HG03565 (cell line): ENCODE measurements around the gene TFPT.
A peak's percentile ranks its signal among the peaks of the same experiment; 100 is the strongest.

Source experiments
- ATAC-seq: cut with Tn5 transposase; IDR thresholded peaks from one replicate; pipeline ENCODE4 v1.9.1; 2021; ENCODE audit warnings: mild to moderate bottlenecking, moderate library complexity; ENCODE audit not compliant: unreplicated experiment

TFPT gene, protein sequence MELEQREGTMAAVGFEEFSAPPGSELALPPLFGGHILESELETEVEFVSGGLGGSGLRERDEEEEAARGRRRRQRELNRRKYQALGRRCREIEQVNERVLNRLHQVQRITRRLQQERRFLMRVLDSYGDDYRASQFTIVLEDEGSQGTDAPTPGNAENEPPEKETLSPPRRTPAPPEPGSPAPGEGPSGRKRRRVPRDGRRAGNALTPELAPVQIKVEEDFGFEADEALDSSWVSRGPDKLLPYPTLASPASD

DNA sequence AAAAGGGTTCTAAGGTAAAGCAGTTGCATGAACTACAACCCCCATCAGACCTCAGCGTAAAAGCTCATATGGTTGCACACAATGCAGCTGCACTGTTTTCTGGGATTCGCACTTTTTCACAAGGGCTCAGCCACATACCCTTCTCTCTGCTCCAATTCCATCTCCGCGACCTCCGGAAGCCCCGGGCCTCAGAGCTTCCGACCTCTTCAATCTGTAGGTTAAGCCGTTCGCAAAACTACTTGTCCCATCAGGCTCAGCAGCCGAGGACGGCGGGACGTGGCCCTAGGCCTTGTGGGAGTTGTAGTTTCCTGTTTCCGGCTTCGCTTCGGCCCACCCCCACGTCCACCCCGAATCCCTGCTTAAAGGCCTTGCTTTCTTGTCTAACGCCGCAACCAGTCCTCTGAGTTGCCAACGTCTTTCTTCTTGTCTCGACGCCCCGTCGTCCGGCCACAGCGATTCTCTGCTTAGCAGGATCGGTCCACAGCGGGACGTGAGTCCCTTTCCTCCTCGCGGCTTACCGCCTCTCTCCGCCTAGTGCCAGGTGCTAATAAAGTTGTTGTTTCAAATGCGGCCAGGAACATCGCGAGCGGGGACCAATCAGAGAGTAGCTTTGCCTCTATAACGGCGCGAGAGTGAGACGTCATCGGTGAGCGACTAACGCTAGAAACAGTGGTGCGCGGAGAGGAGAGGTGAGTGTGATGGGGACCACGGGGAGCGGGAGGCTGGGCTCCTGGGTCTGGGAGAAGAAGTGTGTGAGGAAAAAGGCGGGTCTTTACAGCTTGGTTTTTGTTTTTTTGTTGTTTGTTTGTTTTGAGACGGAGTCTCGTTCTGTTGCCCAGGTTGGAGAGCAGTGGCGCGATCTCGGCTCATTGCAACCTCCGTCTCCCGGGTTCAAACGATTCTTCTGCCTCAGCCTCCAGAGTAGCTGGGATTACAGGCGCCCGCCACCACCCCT, at the start of gene TFPT, which contains the start of gene PRPF31:
Gene TFPT (minus strand): TSS at position 549 of the 955 bp plus-strand sequence. CDS start 388 bp downstream, at position 161.
Gene PRPF31 (plus strand): TSS at position 646 of the 955 bp plus-strand sequence. CDS start 2,525 bp downstream, outside the sequence.
- peak; percentile 76 for ATAC-seq

DNA sequence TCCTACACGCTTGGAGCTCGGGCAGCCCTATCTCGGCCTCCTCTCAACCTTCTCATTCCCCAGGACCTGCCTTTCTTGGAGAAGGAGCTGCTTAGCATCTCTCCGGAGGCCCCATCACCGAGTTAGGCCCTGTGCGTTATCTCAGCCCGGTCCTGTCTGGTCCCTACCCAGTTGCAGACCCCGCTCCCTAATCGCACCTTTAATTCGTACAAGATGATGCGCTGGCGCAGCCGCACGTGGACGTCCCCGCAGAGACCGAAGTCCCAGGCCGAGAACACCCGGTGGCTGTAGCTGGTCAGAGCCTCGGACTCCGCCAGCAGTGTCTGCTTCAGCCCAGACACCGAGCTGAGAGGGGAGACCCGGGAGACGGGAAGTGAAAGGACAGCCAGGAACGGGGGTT, 49.8 kb upstream of the TFPT start:
- ATAC-seq = no peak

DNA sequence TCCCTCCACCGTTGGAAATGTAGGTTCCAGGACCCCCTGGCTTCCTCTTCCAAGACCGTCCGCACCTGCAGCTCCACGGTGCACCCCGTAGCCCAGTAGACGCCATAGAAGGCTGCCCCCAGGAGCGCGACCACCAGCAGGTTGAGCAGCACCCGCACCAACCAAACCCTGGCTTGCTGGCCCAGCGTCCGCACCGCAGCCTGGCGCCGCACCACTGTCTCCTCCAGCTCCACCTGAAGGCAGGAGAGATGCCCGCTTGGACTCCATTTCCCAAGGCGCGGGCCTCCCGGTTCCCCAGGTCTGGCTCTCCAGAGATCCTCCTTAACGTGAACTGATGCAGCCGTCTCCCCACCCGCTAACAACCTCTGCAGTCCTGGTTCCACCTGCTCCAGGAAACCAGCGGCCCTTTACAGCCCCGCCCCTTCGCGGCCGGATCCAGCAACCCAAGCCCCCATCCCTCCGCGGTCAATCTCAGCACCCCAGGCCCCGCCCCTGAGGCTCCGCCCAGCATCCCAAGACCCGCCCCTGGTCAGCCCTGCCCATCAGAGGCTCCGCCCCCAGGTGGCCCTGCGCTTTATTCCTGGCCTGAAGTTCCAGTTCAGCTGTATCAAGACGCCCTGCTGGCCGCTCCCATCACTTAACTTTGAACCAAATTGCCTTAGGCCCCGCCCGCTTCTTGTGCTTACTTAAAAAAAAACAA, 49.1 kb upstream of the TFPT start:
- no peak for ATAC-seq

DNA sequence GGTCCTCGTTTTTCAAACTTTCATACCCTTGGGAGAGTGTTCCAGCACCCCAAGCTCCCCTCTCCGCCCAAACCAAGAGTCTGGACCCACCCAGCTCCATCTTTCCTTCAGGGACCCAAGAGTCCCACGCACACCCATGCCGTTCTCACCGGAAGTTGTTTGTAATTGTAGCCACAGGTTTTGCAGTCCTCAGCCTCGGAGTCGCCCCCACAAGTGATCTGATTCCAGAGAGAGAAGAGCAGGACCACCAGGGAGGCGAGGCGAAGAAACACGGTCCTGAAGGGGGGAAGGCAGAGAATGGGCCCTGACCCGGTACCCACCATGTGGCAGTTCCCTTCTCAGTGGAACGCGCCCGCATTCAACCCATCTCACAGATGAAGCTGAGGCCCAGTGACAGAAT, 47.4 kb upstream of the TFPT start:
- no peak for ATAC-seq

DNA sequence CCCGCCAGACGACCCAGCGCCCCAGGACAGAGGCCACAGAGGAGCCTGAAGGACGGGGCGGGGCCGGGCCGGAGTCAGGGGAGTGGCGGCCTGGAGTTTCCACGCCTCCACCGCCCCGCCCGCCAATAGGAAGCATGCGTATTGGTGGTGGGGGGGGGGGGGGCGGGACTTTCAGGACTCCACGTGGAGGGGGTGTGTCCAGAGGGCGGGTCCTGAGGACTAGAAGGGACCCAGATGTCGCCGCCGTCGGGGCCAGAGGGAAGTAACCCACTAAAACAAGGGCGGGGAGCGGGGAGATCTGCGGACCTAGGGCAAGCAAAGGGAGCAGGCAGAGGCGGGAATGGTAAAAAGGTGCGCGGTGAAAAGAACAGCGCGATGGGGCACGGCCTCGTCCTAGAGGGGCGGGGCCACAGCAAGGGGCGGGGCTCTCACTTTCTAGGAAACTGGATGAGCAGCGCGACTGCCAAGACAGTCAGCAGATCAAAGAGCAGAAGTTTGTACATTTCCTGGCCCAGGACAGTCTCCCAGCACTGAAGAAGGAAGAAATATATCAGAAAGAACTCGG, 46.9 kb upstream of the TFPT start:
- ATAC-seq = no peak

DNA sequence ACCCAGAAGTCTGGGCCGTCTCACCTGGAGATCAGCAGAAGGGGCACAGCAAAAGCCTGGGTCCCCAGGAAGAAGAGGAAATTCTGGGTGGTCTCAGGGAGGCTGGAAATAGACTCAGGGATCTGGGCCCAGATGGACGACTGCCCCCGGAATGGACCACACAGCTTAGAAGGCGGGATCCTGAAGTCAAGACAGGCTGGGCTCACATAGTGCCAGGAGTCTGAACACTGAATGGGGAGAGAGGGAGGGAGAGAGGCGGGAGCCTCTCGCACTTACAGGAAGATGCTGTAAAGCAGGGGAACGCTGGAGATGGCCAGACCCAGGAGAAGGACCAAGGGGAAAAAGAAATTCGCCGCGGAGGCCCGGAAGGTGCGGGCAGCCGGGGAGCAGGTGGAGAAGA, 45.4 kb upstream of the TFPT start:
- ATAC-seq = no peak

DNA sequence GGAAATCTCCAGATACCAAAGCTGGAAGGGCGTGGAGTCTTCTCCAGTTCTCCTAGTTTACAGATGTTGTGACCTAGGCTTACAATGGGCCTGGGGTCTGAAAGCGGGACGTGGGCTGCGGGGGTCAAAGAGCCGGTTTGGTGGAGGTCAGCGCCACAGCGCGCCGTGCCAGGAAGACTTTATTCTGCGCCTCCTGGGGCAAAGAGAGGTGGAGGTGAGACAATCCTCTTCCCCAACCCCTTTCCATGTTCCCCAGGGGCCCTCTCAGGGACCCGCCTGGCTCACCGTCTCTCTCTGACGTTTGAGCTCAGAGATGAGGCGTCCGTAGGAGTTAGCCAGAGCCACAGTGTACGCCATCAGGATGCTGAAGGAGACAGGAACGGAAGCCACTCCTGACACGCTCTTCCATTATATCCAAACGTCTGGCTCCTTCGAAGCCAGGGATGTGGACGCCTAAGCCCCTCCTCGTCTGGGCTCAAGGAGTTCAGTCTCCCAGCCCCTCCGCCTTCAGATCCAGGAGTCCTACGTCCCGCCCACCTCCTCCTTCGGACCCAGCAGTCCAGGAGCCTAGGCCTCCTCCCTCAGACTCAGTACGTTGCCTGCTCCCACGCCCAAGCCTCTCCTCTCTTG, 44.8 kb upstream of the TFPT start:
- no peak for ATAC-seq

DNA sequence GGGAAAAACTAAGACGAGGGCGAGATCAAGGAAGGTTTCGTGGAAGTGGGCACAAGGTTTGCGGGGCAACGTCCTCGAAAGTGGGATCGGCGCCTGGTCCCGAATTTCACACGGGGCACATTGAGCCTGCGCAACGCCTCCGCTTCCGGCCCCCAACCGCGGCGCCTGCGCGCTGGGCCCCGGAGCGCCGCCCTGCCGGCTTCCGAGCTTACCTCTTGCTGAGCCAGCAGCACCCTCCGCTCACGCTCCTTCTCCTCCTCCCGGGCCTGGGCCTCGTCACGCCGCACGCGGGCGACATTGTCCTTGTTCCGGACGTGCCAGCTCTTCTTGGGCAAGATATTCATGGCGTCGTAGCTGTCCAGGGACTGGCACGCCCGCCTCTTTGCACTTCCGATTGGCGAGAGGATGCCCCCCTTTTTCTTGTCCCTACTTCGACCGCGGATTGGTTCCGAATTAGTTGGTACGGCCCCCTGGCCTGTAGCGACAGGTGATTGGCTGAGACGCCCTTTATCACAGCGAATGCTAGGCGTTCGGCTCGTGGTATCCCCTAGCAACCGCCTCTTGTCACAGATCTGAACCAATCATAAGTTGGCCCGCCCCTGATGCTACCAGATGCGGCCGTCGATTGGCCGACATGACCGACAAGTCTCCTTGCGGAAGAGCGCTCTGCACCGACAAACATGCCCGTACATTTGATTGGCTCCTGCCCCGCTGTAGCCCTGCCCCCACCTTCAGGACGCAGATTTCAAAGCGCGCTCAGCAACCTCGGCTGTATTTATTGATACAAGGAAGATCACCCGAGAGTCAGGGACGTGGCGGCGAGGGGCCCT, 44.1 kb upstream of the TFPT start, which contains the start of gene LENG1:
Gene LENG1 (minus strand): TSS at position 370 of the 830 bp plus-strand sequence. CDS start 26 bp downstream, at position 344.
- peak; percentile 86 for ATAC-seq

DNA sequence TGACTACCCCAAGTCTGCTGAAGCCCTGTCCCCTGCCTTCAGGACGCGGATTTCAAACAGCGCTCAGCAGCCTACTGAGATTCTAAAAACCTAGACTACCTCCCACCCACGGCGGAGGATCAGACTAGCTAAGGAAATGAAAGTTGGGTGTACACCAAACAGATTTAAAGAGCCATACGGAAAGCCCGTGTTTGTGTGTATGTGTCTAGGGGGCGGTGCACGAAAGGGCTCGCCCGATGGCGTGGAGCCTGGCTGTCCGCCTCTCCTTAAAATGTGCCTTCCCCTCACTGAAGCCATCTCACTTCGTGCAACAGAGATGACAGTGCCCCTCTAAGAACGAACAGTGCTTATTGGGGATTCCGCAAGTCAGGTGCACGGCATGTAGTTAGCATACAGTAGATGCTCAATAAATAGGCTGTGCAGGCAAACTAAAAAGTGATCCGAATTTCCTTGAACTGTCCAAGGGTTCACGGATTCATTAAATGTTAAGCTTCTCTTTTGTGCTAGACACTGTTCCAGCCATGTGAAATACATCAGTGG, 43.4 kb upstream of the TFPT start:
- ATAC-seq = no peak

DNA sequence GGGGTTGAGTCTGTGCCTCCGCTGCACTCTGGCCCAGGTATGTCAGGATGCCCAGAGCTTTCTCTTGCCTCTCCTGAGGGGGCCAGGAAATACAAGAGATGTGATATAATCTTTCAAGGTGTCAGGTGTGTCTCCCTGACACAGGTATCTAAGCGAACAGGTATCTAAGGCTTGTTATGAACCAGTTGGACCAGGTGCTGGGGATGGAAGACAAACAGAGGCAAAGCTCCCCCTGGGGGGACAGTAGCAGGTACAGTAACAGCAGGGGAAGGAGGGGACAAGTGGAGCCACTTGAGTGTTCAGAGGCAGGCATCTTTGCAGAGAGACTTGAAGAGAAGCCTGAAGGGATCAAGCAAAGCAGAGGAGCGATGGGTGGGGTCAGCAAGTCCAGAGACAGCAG, 41.5 kb upstream of the TFPT start:
- no peak for ATAC-seq

DNA sequence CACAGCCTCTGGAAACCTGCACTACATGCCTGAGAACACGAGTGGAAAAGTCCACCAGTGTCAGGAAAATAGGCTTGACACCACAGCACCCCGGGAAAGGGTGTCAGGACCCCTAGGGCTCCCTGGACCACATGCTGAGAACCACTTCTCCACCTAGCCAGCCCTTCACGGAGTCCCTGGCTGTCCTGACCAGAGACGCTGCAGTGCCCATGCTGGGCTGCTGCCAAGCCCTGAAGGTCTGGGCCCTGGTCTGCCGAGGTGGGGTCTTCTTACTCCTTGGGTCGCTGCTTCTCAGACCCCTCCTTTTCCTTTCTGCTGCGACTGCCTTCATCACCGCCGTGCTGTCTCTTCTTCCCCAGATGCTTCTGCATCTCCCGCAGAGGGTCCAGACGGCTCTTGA, 41.0 kb upstream of the TFPT start:
- ATAC-seq = no peak

DNA sequence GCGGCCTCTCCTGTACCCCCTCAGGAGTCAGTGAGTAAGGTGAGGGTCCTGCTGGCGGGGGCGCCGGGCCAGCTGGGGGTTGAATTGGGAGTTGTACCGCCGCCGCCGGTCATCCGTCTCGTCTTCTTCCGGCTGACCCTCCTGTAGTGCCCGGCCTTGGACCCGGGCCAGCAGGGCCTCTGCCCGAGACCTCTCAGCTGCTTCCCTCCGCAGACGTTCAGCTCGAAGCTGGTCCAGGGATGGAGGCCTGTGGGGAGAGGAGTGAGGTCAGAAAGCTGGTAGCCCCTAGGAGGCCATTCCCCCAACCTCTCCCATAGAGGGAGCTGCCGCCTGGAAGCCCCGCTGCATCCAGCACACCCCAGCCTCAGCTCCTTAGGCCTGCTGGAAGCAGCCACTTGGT, 40.2 kb upstream of the TFPT start:
- ATAC-seq = no peak

DNA sequence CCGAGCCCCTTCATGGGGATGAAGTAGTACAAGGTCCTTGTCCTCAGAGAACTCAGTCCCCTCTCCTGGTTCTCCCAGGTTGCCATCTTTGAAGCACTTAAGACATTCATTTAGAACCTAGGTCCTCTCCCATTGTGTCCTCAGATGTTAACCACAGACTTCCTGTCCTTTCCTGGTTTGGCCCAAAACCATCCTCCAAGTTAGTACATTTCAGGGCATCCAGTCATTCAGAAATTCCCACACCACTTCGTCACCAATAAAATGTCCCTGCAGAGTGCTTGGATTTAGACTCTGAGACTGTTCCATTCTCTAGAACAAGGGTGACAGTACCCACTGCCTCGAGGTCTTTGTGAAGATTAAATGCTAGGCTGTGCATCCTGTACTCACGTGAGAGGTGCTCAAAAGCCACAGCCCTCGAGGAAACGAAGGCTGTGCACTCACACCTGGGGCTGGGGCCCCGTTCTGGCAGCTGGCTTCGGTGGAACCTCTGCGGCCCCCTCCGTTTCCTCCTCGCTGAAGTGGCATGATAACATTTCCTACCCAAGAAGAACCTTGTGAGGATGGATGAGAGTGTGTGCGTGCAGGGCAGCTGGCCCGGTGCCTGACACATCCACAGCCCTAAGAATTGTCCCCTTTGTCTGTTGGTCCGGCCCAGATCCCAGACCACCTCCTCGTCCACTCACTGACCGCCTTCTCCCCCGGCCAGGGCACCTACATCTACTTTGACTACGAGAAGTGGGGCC, 39.3 kb upstream of the TFPT start:
- no peak for ATAC-seq

DNA sequence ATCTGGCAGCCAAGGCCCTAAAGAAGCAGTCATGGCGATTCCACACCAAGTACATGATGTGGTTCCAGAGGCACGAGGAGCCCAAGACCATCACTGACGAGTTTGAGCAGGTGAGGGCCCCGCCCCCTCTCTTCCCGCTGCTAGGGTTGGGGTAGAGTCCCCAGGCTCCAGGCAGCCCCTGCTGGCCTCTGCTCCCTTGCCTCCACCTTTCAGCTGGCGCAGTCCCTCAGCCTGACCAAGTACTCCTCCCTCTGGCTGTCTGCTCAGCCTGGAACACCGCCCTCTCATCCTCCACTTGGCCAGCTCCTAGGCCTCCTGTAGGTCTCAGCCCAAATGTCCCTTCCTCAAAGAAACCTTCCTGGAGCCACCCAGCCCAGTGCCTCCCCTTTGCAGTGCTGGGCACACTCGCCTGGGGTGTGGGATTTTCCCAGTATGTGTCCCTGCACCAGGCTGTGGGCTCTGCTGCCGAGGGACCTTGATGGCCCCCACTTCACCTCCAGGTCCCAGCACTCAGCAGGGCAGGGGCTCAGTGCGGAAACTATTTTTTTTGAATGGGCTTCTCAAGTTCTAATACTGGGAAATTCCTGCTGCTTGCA, 38.4 kb upstream of the TFPT start:
- no peak for ATAC-seq

DNA sequence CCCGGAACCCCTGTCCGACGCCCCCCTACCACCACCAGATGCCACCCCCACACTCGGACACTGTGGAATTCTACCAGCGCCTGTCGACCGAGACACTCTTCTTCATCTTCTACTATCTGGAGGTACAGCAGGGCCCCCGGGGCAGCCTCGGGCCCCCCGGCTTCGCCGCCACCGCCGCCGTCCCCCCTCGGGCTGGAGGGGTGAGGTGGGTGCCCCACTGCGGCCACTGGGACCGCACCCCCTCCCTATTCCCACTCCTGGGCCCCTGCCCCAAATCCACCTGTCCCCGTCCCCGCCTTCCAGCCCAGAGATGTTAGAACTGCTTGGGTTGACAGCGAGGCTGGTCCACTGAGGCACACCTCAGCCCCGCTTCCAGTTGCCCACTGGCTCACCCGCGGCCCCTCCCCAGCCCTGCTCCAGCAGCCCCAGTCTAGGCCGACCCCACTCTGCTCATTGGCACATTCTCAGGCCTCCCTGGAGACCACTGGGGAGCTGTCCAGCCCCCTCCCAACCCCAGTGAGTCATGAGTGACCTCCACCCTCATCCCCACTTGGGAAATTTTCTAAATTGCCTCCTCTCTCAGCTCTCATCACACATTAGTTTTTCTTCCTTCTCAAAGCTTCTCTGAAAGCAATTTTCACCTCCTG, 37.5 kb upstream of the TFPT start:
- ATAC-seq = no peak

DNA sequence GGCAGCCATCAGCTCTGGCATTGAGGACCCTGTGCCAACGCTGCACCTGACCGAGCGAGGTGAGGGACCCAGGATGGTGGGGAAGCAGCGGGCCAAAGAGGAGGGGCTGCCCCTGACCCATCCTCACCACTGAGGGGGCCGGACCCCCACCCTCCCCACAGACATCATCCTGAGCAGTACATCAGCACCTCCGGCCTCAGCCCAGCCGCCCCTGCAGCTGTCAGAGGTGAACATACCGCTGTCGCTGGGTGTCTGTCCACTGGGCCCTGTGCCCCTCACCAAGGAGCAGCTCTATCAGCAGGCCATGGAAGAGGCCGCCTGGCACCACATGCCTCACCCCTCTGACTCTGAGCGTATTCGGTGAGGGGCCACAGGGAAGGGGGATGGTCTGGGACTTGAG, 36.8 kb upstream of the TFPT start:
- ATAC-seq = no peak

DNA sequence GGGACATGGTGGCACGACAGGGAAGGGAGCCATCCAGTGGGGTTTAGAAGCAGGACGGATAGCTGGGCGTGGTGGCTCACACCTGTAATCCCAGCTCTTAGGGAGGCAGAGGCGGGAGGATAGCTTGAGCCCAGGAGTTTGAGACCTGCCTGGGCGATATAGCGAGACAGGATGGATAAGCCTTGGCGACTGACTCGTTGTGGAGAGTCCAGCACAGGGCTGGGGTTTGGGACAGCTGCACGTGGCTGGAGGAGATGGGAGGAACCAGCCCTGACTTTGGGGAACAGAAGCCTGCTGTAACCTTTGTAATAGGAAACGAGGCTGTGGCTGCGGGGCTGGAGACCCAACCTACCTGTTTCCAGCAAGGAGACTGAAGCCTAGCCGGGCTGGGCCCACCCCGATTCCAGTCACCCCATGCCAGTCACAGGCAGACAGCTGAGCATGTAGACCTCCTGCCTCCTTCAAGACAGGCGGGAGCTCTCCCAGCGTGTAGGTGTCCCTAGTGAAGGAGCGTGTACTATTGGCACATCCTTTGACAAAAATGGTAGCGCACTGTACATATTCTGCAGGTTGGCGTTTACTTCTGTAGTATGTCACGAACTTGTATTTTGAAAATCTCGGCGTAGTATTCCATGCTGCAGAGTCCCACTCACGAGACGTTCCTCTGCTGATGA, 36.0 kb upstream of the TFPT start:
- no peak for ATAC-seq
